Measurements from ENCODE around the gene ALPI.

ALPI gene

DNA sequence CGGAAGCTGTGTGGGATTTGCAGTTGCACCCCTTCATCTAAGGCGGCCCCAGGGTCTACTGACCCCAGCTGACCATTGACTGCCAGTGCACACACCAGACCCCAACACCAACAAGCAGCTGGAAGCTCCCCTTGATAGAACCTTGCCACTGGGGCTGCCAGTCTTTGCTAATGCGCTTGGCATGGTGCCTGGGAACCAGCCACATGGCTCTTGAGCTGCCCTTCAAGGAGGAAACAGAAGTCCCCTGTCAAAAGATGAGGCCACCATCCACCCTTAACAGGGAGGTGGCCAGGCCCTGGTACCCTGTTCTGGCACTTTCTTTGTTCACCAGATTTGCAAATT is 8.6 kb downstream of the ALPI start:
- FAIRE-seq: no peak

DNA sequence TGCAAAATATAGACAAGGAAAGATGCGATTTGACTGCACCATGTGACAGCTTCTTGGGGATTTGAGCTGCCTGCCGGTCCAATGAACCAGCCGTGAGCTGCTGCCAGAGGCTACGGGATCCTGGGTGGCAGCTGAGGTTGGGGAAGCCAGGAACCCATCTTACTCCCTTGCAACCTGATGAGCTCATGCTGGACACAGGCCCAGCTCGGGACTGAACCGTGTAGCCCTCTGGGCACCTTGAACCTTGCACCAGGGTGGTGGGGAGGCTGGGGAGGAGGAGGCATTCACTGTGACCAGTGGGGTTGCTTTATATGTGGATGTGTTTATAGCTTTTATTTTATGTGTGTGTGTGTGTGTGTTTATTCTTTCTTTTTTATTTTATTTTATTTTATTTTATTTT is 9.1 kb downstream of the ALPI start:
- no peak for FAIRE-seq

DNA sequence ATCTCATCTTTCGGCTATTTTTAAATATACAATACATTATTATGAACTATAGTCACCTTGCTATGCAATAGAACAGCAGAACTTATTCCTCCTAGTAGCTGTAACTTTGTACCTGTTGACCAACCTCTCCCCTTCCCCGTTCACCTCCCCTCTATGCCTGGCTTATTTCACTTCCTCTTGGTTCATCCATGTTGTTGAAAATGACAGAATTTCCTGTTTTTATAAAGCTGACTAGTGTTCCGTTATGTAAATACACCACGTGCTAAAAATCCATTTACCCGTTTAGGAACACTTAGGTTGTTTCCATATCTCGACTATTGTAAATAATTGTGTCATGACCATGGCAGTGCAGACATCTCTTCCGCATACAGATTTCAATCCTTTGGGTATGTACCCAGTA is 10.3 kb downstream of the ALPI start:
- no peak for FAIRE-seq

DNA sequence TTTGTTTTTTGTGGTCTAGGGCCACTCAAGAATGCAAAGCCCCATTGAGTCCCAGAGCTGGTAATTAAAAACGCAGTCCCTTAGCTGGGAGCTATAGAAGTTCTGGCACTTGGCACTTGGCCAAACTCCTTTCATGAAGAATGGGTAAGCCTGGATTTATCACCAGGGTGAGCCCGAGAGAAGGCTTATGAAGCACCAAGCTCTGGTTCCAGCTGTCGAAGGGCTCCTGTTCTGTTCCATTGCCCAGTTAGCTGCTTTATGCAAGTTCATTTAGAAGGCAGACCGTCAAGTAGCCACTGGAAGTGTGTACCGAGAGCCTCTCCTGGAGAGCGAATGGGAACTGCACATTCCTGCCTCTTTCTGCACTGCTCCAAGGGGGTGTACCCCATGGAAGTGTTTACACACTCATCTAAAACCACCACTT is 17.5 kb downstream of the ALPI start:
- FAIRE-seq: no peak

DNA sequence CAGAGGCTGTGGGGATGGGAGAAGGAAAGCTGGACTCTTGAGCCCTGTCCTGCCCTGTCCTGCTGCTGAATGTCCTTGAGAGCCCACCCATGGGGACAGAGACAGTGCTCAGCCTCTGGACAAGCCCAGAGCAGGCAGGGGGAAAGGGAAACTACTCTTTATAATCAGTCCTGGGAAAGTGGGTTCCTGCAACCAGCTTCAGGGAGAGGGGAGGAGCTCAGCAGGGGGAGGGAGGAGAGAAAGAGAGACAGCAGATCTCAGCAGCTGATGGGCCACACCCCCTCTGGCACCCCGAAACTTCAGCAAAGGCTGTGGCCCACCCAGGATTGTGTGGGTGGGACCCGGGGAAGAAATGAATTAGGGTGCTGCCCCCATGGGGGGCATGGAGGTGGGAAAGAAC is 20.1 kb downstream of the ALPI start:
- FAIRE-seq: no peak

DNA sequence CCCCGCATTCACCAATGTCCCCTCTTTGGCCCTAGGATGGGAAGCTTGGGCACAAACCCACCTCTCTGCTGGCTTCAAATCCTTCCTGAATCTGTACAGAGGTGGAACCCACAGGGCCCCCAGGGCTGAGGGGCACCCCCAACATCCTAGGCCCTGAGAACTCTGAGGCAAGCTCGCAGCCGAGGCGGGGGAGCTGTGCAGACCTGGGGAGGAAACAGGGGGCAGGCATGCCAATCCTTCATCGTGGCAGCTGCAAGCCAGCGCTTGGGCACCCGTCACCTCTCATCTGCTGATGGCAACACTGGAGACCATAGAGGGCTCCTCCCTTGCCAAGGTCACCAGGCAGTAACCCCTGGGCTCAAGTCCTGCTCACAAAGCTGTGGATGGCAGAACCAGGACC is 20.8 kb downstream of the ALPI start:
- no peak for FAIRE-seq

DNA sequence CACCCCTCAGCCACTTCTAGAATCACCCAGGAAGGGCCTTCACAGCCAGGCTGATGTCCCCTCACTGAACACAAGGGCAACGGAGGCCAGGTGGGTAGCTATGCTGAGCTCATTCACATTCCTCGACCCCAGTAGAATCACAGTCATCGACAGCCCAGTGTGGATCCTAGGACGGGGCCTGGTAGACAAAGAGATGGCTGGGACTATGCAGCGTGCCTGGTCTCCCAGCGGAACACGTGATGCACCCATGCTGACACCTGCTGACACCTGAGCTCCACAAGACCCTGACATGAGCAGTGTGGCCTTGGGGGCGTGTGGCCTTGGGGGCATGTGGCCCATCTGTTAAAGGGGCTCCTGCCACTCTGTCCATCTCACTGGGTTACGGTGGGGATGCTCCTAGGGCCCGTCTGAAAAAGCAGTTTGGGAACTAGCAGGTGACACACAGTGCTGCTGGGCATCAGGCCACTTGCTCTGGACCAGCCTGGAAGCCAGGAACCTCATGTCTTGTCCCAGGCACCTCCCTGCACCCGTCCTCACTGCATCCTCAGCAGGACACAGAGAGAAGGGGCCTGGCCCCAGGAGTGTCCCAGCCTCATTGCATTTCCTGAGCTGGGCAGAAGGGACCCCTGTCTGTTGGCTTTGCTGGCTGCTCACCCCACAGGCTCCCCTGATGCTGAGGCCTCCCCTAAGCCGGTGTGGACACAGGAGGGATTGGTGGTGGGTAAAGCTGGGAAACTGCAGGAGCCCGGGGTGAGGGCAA is 22.0 kb downstream of the ALPI start:
- no peak for FAIRE-seq

DNA sequence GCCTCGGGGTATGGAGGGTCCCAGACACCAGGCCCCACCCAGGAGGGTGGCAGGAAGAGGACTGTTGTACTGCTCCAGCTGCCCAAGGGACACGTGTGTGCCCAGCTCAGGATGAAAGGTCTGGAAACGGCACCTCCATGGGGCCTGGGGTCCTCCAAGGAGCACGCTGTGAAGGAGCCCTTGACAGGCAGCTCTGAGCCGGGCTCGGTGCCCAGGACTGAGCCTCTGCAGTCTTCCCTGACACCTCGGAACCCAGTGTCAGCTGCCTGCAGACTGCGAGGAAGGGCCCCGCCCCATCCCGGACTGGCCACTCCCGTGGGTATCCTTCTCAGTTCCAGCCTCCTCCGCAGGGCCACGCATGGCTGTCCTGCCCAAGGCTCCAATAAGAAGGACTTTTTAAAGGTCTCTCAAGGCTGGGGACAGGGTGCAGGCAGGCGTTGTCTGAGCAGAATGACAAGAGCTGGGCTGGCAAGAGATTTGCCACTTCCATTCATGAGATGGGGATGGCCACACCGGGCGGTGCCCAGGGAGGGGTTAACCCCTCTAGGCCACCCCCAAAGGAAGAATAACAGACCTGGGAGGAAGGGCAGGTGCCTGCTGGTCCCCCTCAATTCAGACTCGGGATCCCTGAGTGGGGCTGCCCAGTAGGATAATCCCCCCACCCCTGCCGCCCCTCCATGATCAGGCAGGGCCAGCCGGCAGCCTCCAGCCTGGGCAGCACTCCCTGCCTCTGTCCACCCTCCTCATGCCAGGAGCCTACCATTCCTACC is 22.8 kb downstream of the ALPI start:
- FAIRE-seq: no peak

DNA sequence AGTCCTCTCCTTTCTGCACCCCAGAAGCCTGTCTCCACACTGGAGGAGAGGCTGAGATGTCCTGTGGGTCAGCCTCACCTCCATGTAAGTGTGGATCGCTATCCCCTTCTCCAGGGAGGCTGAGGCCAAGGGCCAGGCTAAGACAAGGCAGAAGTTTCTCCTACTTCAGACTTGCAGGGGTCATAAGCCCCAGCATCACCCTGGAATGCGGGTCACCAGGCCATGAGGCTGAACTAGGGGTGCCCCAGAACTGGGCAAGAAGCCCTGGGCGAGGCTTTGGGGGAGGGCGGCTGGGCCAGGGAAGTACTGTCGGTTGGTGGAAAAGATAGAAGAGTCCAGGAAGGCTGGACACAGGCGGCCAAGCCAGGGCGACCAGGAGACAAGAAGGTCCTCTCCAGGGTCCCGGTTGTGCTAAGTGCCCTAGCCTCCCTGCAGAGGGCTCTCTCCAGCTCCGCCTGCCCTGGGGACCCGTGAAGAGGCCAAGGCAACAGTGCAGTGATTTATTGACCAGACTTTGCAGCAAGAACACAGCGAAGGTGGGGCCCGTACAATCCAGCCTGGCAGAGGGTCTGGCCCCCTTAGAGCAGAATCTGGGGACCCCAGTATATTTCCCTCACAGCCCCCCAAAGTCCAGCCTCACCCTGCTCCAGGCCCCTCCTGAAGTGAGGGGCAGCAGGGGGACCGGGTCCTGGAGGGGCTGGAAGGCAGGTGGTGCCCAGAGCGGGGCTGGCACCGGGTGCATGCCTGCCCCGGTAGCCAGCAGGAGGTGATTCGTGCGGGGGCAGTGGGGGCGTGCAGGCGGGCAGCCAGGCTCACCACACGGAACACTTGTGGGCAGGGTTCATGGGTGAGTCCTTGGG is 23.6 kb downstream of the ALPI start:
- no peak for FAIRE-seq

DNA sequence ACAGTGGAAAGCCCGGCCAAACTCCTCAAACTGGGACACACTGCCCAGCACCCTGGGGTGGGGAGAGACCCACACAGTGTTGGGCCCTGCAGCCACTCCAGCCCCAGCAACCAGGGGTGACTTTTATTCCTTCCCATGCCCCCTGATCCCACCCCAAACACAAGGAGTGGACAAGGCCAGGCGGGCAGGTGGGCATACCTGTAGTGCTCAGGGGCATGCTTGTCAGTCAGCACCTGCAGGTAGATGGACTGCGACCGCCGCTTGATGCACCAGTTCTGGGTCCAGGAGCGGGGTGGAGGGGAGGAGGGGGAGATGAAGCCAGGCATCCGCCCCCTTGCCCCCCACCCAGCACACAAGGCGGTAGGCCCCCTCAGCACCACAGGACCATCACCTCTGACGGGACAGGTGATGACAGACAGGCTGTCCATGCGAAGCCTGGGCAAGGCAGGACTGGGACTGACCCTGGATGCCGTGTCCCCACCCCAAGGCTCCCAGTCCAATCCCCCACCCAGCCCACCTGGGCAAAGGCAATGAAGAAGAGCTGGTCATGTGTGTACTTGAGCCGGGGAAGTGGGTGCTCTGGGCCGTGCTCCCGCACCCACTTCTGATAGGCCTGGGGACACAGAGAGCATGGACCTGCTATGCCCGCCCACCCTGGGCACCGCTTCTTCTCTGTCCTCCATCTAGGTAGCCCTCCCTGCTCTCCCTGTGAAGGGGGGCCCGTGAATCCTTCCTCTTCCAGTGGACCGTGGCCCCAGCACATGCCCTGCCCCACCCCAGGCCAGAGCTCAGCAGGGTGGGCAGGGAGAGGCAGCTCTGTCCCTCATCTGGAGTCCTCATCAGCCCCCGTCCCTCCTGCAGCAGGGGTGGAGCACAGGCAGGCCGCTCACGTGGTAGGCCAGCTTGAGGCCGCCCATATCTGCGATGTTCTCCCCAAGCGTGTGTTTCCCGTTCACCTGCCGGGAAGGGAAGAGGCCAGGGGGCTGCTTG is 24.5 kb downstream of the ALPI start:
- FAIRE-seq: no peak

DNA sequence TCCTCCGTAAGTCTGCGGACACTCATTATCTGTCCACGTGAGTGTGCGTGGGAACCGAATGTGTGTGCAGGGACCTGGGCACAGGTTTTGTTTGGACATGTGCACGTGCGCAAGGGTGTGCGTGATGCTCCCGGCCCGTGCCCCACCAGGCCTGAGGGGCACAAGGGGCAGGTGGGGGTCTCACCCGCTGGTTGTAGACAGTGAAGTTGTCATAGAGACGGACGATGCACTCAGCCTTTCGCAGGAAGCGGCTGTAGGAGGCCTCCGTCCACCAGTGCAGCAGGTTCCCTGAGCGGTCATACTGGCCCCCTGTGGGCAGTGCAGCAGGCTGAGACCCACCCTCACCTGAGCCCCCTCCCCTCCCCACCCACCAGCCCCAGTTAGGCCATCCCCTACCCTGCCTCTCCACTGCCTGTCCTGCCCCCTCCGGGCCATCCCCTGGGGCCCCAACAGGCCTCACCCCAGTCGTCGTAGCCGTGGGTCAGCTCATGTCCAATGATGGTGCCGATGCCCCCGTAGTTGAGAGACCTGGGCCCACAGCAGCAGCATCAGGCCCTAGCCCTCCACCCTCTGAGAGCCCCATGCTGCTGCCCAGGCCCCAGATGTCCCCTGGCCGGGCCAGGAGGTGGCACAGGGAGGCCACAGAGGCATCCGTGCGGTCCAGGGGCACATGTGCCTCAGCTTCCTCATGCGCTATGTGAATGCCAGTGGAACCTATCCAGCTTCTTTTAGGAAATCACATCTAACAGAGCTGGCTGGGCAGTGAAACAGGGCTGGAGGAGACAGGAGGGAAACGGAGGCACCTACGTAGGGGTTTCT is 25.6 kb downstream of the ALPI start:
- FAIRE-seq: no peak

DNA sequence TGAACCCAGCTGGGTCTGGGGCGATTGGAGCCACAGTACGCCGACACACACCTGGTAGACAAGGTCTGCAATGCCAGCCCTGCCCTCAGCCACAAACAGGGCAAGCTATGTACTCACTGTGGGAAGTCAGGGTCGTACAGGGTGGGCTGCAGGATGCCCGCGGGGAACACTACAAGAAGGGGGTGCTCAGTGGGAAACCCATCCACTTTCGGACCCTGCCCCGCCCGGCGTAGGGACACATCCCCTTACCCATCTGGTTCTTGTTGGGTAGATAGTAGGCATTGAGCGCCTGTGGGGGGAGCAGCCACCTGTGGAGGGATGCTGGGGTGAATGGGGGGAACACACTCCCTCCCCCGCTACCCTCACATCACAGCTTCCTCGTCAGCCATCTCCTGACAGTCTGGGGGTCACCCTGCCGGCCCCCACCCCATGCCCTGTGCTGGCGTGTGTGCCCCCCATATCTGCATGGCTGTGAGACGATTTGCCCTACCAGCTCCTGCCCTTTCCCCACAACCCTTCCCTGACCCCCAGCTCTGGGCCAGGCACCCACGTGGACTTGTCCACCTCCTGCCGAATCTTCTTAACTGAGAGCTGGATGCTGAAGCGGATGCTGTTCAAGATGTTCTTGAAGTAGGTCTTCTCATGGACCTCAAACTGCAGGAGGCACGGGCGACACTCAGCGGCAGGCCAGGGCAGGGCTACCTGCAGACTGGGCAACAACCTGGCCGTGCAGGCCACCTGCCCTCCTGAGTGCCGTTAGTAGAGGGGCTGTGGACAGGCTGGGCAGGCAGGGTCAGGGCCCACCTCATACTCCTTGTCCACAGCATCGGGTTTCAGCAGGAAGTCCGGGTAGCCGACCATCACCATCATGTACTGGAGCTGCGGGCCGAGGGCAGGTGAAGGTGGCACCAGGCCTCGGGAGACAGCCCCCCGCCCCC is 26.6 kb downstream of the ALPI start:
- FAIRE-seq: no peak

DNA sequence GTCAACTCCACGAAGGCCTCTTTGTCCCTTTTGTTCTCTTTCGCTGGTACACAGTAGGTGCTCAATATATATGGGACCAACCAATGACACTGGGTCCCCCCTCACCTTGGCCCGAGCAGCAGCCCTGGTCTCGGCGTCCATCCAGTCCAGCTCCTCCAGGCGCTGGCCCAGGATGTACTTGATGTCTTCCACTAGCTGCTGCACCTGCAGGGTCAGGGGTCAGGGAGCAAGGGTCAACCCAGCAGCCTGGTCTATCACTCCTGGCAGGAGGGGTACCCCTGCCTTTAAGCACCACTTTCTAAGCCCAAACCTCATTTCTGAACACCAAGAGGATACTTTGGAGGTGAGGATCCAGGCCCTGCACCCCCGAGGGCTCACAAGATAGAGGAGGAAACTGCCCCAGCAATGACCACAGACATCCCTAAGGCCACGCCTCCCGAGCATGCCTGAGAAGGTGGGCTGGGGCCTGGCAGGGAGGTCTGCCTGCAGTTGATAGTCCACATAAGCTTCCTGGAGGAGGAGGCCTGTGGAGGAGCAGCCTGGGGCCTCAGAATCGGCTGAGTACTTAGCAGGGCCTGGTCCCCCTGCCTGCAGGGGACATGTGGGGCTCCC is 27.5 kb downstream of the ALPI start:
- no peak for FAIRE-seq

DNA sequence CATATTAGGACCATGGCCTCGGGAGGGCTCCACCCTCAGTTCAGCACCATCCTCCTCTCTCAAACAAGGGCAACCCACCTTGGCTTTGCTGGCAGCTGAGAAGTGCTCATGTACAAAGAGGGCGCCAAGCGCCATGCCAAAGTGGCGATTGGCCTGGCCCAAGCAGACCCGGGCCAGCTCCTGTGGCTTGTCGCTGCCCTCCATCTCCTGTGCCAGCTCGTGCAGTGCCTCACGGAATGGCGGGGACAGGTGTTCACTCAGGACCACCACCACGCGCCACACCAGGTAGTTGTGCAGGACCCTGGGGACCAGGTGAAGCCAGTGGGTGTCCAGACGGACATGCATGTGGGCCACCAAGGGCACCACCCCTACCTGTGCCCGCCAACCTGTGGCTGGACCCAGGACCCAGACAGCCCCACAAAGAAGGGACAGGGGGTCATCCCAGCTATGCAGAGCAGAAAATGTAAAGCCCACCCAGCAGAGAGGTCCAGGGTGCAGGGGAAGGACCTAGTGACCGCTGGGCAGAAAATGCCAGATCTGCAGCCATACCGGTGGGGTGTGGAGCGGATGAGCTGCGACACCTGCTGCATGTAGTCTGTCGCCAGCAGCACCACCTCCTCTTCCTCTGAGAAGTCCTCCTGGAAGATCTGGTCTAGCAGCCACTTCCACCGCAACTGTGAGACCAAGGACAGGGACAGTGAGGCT is 28.1 kb downstream of the ALPI start:
- FAIRE-seq: no peak

DNA sequence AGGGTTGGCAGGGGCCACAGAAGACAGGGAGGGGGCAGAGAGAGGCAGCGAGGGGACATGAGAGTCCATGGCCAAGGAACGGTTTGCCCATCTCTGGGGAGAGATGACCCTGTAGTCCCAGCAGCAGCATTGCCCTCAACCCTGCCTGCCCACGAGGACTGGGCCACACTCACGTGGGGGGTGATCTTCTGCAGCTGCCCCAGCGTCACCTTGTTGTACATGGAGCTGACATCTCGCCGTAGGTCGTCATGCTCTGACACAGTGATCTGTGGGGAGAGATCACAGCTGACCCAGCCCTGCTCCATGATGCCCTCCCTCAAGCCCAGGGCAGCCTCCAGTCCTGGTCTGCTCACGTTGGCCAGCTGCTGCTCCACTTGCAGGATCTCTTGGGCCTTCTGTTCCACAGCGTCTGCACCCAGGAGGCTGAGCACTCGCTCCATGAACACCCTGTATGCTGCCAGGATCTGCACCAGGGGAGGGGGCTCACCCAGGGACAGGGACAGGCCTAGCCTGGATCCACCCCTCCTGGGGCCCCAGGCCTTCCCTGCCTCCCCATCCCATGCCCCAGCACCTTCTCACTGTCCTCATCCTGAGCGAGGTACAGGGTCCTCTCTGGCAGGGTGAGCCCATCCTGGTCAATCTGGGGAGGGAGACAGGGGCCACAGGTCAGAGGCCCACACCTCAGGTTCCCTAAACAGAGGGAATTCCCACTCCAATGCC is 28.8 kb downstream of the ALPI start:
- no peak for FAIRE-seq

DNA sequence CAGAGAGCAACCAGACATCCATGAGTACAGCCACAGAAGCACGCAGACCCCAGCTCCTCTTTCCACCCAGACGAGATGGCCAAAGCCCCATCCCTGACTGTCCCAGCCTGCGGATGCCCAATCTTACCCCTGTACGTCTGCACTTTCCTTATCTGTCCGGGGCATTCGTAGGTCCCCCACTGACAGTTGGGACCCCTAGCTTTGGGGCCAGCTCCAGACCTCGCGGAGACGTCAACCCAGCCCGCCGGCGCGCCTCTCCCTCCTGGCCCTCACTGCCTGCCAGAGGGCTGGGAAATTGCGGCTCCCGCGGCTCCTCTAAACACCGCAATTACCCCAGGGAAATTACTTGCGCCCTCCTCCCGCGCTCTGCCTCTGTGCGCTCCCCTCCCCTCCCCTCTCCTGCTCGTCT is 29.4 kb downstream of the ALPI start:
- FAIRE-seq: no peak

DNA sequence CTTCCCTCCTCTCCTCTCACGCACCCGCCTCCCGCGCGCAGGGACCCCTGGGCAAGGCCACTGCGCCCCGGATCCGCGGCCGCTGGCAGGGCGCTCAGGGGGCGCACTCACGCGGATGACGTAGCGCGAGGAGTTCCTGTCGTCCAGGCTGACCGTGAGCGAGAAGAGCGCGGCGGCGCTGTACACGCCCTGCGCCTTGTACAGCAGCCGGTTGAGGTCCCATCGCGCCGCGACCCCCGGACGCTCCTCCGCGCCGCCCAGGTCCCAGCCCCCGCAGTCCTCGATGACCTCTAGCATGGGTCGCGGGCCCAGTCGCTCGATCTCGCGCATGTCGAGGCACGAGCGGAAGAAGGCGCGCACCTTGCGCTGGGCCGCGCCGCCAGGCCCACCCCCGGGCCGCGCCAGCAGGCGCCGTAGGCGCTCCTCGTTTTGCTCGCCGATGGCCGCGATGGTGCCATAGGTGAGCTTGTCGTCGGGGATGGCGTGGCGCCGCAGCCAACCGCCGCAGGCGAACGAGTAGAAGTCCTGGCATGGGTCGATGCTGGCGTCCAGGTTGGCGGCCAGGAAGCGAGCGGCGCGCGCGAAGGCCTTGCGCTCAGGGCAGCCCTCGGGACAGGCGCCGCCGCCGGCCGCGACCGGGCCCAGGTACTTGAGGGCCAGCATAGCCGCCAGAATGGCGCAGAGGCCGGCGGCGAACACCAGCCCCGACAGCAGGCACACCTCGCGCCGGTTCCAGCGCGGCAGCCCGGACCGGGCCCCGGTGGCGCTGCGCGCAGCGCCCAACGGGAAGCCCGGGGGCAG is 30.0 kb downstream of the ALPI start:
- no peak for FAIRE-seq

Data from colon (tissue), 2 donors.